Ramos (cell line): ENCODE results near the gene ZNF800.

ENCODE experiments used
- in situ Hi-C: fragments of 300-500 bp; cut with MboI; formaldehyde crosslinking; loops from one replicate; pipeline ENCODE4 v1.14.3; 2022; ENCODE audit warnings: low sequenced_read_pairs; ENCODE audit not compliant: unreplicated experiment

Gene ZNF800

DNA sequence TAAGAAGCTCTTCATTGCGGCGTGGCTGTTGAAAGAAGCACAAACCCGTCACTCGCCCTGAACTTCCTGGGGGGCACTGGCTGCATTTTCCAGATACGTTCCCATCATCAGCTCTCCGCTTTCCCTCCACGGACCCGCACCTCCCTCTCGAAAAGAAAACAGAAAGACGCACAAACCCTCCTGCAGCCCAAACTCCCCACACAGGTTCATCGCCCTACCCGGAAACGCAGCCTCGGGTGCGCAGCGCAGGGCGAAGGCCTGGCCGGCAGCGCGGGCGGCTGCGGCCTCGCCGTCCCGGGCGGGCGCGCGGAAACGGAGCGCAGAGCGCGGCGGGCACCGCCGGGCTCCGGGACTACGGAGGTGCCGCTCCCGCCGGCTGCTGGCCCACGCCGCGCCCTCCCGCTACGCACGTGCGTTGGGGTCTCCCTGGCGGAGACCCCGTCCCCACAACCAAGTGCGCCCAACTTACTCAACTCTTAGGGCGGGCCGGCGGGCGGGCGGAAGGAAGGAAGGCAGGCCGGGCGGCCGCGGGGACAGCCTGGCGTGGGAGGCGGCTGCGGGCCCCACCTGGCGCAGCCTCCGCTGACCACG is 822 bp downstream of the ZNF800 start:
- in situ Hi-C loops: no loop called here

- in situ Hi-C loops: no loop called here
These were observed 1.5 kb downstream of the ZNF800 start for GRCh38 chr7:127390817-127391590.

- in situ Hi-C loops: no loop called here
These were observed 2.2 kb downstream of the ZNF800 start for GRCh38 chr7:127390186-127390816.

GRCh38 chr7:127389321-127389720 is 3.2 kb downstream of the ZNF800 start:
- in situ Hi-C loops: no loop called here

DNA sequence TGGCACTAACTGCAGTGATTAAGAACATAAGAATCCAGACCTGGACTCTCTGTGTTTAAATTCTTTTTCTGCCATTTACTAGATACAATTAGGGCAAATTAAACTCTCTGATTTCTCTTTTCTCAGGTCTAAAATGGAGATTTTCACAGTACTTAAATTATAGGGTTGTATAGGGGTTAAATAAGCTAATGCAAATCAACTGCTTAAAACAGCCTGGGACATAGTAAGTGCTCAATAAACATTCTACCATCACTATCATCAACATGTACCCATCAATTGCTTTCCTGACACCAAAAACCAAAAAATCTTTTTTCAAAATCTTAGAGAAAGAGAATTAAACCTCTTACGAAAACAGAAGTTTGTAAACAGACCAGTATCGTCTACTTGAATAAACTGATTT is 4.5 kb downstream of the ZNF800 start:
- in situ Hi-C loops: no loop called here

- in situ Hi-C loops: no loop called here
These were observed 9.2 kb downstream of the ZNF800 start for GRCh38 chr7:127383123-127383835.

GRCh38 chr7:127382301-127383085 is 10.0 kb downstream of the ZNF800 start:
- in situ Hi-C loops: no loop called here

- in situ Hi-C loops: no loop called here
These were observed 12.0 kb downstream of the ZNF800 start for GRCh38 chr7:127380479-127380878.

DNA sequence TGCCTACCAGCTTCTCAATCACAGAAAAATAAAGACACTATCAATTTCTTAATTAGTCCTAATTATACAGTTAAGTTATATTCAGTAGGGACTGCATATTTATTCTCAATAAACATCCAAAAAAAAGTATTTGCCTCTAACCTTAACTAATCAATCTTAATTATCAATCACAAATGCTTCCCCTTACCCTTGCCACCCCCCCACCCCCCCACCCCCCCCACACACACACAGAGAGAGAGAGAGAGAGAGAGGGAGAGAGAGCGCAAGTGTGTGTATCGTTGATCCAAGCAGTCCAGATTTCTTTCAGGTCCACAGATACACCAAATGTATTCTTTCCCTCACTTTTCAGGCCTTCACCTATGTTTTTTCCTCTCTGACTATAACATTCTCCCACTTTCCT is 12.9 kb downstream of the ZNF800 start:
- in situ Hi-C loops: no loop called here

GRCh38 chr7:127378537-127378936 is 14.0 kb downstream of the ZNF800 start:
- in situ Hi-C loops: no loop called here

GRCh38 chr7:127377425-127377824 is 15.1 kb downstream of the ZNF800 start:
- in situ Hi-C loops: no loop called here

- in situ Hi-C loops: no loop called here
These were observed 16.9 kb downstream of the ZNF800 start for GRCh38 chr7:127375631-127376030.

DNA sequence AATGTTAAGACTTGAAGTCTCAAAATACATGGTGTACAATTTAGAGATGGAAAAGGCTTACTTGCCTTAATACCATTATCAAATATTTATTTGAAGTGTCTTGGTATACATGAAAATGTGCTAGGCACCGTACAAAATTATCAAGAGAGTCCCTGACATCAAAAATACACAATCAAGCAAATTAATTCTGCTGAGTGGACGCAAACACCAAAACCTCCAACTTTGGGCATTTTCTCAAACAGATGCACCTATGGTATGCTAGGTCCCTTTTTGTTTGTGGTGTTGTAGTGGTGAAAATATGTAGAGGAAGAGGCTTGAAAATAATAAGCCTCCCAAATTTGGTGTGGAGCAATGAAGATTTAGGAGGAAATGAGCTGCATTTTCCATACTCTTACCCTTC is 24.8 kb downstream of the ZNF800 start:
- in situ Hi-C loops: no loop called here

DNA sequence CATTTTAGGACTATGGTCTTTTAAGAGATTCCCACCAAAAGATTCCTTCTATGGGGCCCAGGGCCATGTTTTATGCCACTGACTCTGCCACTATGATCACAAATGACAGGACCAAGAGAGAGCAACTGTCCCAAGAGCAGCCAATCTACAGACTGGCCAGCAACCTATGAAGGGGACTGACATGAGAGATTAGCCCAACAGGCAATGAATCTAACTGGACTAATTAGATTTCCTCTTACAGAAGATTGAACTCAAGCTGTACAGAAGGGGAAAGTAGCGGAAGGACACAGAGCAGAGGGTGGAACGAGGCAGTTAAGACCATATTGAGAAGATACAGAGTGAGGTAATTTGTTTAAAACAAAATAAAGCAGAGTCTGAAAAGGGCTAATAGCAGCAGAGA is 25.8 kb downstream of the ZNF800 start:
- in situ Hi-C loops: no loop called here

DNA sequence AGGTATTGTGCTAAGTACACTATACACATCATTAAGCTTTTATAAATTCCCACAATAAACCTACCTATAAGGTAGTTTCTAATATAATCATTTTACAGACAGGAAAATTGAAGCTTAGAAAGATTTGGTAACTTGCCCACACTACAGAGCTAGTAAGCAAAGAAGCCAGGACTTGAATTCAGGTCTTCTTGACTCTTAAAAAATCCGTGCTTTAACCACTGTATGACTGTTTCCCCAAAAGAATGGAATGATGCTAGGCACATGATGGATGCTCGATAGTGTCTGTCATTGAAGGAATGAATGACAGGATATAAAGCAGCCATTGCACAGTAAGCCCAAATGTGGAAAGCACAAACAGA is 26.6 kb downstream of the ZNF800 start:
- in situ Hi-C loops: no loop called here

GRCh38 chr7:127365164-127365956 is 27.1 kb downstream of the ZNF800 start:
- in situ Hi-C loops: no loop called here

DNA sequence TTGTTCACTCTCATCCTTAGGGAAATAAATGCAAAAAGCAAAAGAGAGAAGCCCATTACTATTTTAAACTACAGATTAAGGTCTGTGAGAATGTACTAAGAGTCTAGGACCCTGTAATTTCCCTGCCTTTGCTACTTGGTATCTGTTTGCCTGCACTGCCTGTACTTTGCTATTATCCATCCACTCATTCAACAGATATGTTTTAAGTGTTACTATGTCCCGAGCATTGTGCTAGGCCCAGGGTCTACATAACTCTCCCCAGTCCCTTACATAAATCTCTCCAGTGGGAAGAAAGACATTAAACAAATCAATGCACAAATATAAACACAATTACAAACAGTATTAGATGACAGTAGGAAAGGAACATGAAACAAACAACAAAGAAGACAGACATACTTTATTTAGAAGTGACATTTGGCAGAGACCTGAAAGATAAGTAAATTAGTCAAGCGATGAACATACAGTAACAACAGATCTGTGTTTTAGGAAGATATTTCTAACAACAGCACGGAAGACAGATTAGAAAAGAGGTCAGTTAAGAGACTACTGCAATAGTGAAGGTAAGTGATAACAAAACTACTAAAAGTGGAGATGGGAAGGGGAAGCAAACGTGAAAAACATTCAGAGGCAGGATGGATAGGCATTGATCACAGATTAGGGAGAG is 30.0 kb downstream of the ZNF800 start:
- in situ Hi-C loops: no loop called here

DNA sequence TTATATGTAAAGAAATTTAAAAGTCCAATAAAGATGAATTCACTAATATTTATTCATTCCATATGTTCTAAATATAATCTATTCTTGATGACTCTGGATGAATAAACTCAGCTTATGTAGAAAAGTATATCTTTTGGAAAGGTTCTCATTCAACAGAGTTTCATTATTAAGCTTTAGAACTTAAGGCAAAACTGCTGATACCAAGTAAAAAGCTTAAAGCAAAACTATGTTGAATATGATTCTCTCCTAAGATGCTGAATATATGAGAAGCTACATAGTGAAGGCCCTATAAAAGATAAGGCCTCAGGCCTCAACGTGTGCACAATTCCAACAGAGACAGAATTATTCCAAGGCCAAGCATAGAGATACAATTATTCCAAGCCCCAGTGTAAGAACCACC is 30.8 kb downstream of the ZNF800 start:
- in situ Hi-C loops: no loop called here

- in situ Hi-C loops: no loop called here
These were observed 33.5 kb downstream of the ZNF800 start for GRCh38 chr7:127359011-127359410.
